ENCODE measurements around the gene GALNT2. TPM values are rescaled to one million over a fixed set of nuclear protein-coding genes. Genes with fewer than 3 reads are reported as not detected.

GALNT2 gene
- total and polyA plus RNA-seq, 10 donors: 7.9 to 44.8 (median 36.9) TPM

GRCh38 chr1:230044729-230045128 lies 22.3 kb upstream of the GALNT2 start:
- WGBS, 5 donors: 82 to 92% (median 90%) methylated on average over 7 of the region's 7 CpGs
- no peak overlapping the region for H3K4me3 ChIP-seq
- no peak for DNase-seq
- intact Hi-C loops (cut with DNase I; ENCODE audit: low total_unique reads): no loop called here
- H3K9me3 ChIP-seq: no peaks in the 10 kb centered on the region
- no peaks in the 10 kb centered on the region for H3K36me3 ChIP-seq
- H3K4me1 ChIP-seq: no peaks in the 10 kb centered on the region
- H3K27me3 ChIP-seq (replicated peaks in 1 of 7): no peaks in the 10 kb centered on the region
- TF ChIP-seq POLR2AphosphoS5 (IDR thresholded peaks at IDR 0.05) (no peak), POLR2A (IDR thresholded peaks at IDR 0.05) (no peak), CTCF (IDR thresholded peaks at IDR 0.05 in 8 of 11, conservative IDR thresholded peaks at IDR 0.05 in 3 of 11) (no peak)
- H3K27ac ChIP-seq: no peak overlapping the region

- no peak for TF ChIP-seq POLR2AphosphoS5 (IDR thresholded peaks at IDR 0.05)
- TF ChIP-seq CTCF (IDR thresholded peaks at IDR 0.05 in 8 of 11, conservative IDR thresholded peaks at IDR 0.05 in 3 of 11): no peak
- no peak for TF ChIP-seq POLR2A (IDR thresholded peaks at IDR 0.05)
- no peaks in the 10 kb centered on the region for H3K36me3 ChIP-seq
- no peaks in the 10 kb centered on the region for H3K27me3 ChIP-seq (replicated peaks in 1 of 7)
- WGBS, 5 donors: 59 to 67% (median 63%) methylated on average over 10 of the region's 10 CpGs
- intact Hi-C loops (cut with DNase I; ENCODE audit: low total_unique reads): no loop called here
- H3K27ac ChIP-seq: no peak overlapping the region
- no peaks in the 10 kb centered on the region for H3K4me1 ChIP-seq
- H3K9me3 ChIP-seq: no peaks in the 10 kb centered on the region
- no peak for DNase-seq
- H3K4me3 ChIP-seq: no peak overlapping the region
Observed at GRCh38 chr1:230047114-230047865, 19.7 kb upstream of the GALNT2 start.

GRCh38 chr1:230048322-230048721 lies 18.7 kb upstream of the GALNT2 start:
- Histone ChIP-seq H3K4me3 (no peak overlapping the region), H3K27me3 (replicated peaks in 1 of 7) (no peaks in the 10 kb centered on the region), H3K4me1 (no peaks in the 10 kb centered on the region), H3K9me3 (no peaks in the 10 kb centered on the region), H3K27ac (no peak overlapping the region), H3K36me3 (no peaks in the 10 kb centered on the region)
- 60 to 85% (median 77%) methylated on average over 2 of the region's 2 CpGs for WGBS, 5 donors
- no peak for DNase-seq
- TF ChIP-seq POLR2AphosphoS5 (IDR thresholded peaks at IDR 0.05): no peak
- TF ChIP-seq CTCF (IDR thresholded peaks at IDR 0.05 in 8 of 11, conservative IDR thresholded peaks at IDR 0.05 in 3 of 11): no peak
- TF ChIP-seq POLR2A (IDR thresholded peaks at IDR 0.05): no peak
- intact Hi-C loops (cut with DNase I; ENCODE audit: low total_unique reads): no loop called here

- DNase-seq: no peak
- Histone ChIP-seq H3K27ac (no peak overlapping the region), H3K36me3 (no peaks in the 10 kb centered on the region), H3K4me1 (no peaks in the 10 kb centered on the region), H3K27me3 (replicated peaks in 1 of 7) (no peaks in the 10 kb centered on the region), H3K4me3 (no peak overlapping the region), H3K9me3 (no peaks in the 10 kb centered on the region)
- 70 to 100% (median 93%) methylated on average over 1 of the region's 1 CpG for WGBS, 5 donors
- intact Hi-C loops (cut with DNase I; ENCODE audit: low total_unique reads): no loop called here
- no peak for TF ChIP-seq POLR2AphosphoS5 (IDR thresholded peaks at IDR 0.05)
- TF ChIP-seq POLR2A (IDR thresholded peaks at IDR 0.05): no peak
- no peak for TF ChIP-seq CTCF (IDR thresholded peaks at IDR 0.05 in 8 of 11, conservative IDR thresholded peaks at IDR 0.05 in 3 of 11)
Observed at GRCh38 chr1:230048922-230049321, 18.1 kb upstream of the GALNT2 start.

All from spleen (tissue), 11 donors.